Middle frontal gyrus (tissue), 1 donor: ENCODE results near the gene TNFRSF11A.

Experiments
- DNase-seq: peaks from one replicate; pipeline ENCODE4 v3.0.0-alpha.2; 2015; ENCODE audit warnings: low spot score; ENCODE audit errors: extremely low spot score

The TNFRSF11A gene

DNA sequence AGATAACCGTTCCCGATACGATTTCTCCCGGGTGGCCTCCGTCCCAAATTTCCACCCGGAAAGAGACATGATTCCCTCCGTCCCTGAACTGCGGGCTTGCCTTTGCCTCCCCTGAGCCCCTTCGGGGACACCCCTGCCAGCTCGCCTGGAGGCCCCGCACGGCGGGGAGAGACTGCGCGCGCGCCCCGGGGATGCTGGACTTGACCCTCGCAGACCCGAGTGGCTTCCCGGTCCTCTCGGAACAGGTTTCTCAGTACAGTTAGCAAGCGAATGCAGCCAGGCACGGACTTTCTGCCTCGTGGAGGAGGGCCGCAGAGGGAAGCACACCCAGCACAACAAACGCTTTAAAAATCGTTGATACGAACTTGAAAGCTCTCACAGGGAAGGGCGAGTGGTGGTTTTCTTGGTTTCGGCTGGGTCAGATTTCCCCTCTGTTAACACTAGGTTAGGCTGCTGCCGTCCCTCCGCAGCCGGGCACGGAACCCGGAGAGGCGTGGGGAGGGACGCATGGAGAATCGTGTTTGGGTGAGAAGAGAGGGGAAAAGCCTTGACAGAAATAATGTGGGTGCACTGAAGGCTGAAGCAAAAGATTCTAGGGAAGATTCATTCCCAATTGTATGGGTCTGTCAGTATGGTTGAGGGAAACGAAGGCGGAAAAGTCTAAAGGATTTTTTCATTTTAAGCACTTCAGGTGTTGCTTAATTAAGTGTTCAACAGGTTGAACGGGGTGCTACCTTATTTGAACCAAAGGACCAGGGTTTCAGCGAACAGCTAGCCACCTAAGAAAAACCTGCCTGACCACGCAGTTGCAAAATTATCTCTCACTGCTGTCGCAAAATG, 916 bp downstream of the TNFRSF11A start:
- DNase-seq = no peak

DNA sequence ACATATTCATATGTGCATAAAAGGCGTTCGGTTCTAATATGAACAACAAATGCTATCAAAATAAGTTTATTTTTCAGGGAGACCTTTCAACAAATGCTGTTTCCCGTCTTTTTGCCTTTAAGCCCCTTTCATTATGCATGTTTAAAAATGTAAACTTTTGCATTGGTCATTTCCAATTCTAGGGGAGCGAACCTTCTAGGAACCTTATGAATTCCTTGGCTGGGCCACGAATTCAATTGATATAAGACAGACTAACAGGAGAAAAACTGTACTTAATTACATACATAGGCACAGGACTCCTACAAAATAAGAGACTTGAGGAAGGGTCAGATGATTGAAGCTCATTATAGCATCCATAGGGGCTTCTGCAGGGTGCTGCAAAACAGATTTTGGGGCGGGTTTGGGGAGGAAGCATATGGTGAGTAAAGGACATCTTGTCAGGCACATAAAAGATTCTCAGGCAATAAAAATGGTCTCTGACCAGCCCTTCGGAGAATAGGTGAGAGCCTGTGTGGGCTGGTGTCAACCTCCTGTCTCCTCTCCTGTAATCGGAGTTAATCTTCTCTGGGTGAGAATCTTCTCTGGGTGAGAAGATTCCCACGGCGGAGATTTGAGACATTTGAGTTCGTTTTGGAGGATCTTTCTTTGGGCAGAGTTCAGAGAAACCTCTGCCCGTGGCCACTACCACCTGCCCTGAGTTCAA, 1.7 kb downstream of the TNFRSF11A start:
- no peak for DNase-seq

DNA sequence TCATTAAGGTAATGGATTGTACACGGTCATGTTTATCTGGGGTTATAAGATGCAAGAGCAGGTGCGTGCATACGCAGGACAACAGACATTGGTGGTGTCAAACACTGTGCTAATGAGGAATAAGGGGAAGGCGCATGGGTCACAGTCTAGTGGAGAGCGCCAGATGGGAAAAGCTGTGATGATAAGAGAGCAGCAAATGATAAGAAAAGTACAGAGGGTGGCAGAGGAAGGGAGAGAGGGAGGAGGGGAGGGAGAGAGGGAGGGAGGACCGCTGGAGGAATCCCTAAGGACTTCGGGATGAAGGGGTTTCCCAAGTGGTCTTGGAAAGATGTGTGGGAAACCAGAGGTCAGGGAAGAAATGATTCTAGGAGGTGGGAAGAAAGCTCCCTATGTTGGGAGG, 2.9 kb downstream of the TNFRSF11A start:
- DNase-seq = no peak

GRCh38 chr18:62328586-62329525, 3.7 kb downstream of the TNFRSF11A start:
- no peak for DNase-seq

DNA sequence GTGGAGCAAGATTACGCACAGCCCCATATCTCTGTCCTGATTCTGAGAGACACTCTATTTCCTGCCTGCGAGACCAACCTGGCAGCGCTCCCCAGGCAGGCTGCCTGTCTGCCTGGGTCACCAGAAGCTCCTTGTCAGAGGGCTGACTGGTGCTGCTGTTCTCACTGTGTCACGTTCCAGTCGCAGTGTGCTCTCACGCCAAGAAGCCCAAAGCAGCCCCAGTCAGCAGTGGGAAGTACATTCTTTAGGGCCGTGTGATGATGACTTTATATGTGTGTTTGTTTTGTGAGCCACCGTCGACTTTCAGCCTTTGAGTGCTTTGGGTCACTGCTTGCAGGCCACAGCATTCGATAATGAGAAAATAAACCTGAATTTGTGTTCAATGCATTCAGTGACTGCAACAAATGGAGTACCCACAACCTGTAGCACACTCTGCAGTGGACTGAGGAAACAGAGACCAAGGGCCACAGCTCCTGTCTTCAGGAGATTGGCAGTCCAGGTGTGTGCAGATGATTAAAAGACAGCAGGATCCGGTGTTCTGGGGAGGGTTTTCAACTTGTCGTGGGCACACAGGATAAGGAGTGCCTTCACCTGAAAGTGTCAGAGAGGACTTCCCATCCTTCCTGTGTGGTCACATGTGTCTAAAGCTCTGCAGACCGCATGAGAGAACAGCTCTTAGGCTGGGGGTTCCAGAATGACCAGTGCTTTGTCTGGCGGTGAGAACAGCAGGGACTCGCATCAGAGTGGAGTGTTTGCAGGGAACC, 4.8 kb downstream of the TNFRSF11A start:
- no peak for DNase-seq

DNA sequence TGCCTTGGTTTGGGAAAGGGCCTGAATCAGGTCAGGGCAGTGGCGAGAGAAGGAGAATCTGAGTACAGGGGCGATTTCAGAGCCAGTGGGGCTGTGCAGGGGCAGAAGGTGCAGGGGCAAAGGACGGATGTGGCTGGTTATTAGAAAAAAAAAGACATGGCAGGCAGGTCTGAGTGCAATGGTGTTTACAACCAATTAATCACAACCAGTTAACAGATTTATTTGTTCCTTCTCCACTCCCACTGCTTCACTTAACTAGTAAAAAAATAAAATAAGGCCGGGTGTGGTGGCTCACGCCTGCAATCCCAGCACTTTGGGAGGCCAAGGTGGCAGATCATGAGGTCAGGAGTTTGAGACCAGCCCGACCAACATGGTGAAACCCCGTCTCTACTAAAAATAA, 5.5 kb downstream of the TNFRSF11A start:
- no peak for DNase-seq

- DNase-seq = no peak
Measured at GRCh38 chr18:62331581-62332356, 6.7 kb downstream of the TNFRSF11A start.

GRCh38 chr18:62332431-62332830, 7.3 kb downstream of the TNFRSF11A start:
- DNase-seq = no peak

DNA sequence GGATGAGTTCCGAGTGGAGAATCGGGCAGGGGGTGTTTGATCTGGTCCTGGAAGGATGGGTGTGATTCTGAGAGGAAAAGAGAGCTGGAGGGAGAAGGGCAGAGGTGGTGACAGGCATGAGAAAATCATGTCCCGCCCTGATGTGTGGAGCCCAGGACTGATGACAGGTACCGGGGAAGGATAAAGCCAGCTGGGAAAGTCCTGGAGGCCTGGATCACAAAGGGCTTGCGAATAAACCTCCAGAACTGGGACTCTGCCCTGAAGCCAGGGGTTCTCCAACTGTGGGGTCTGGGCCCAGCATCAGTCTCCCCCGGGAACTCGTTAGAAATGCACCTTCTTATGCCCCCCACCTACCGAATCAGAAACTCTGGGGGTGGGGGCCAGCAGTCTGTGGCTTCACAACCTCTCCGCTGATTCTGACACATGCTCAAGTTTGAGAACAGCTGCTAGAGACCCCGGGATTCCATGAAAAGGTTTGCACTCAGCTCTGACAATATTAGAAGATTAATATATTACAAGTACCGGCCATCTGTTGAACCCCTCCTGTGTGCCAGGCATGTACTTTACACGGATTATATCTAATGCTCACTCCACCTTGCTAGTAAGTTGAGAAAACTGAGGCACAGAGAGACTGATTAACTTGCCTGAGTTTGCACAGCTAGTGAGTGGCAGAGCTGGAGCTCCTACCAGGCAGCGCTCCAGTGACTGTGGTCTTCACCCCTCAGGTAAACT, 8.0 kb downstream of the TNFRSF11A start:
- no peak for DNase-seq

- no peak for DNase-seq
Measured at GRCh38 chr18:62334120-62334519, 9.0 kb downstream of the TNFRSF11A start.

DNA sequence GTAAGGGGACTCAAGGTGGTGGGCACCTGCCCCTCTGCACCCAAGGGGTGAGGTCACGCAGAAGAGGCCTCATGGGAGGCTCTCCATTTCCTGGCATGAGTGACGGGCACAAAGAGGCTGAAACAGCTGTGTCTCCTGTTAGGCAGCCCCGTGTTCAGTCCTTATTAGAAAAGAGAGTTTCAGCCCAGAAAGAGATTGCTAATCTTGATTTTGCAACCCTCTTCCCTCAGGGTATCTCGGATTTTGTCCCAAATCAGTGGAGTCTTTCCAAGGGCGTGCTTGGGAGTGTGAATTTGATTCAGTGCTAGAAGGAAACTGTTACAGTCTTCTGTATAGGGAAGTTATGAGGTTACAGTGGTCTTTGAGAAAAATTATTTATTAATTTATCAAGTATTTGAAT, 10.4 kb downstream of the TNFRSF11A start:
- no peak for DNase-seq

DNA sequence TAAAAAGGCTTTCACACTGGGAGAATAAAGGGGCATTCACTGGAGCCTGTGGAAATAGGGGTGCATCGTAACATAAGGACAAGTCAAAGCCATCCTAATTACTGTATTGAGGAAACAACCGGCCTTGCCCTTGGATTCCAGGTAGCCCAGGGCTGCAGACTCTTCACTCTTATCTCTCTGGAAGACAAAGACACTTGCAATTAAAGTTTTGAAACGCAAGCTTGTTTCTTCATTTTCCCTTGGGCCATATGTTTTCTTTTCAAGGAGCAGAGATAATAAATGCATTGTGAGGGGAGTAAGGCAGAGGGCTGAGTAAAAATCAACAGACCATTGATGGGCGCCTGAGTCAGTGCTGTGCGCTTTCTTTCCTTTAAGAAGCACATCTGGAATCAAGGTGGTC, 11.5 kb downstream of the TNFRSF11A start:
- no peak for DNase-seq

GRCh38 chr18:62337336-62337735, 12.2 kb downstream of the TNFRSF11A start:
- DNase-seq = no peak

DNA sequence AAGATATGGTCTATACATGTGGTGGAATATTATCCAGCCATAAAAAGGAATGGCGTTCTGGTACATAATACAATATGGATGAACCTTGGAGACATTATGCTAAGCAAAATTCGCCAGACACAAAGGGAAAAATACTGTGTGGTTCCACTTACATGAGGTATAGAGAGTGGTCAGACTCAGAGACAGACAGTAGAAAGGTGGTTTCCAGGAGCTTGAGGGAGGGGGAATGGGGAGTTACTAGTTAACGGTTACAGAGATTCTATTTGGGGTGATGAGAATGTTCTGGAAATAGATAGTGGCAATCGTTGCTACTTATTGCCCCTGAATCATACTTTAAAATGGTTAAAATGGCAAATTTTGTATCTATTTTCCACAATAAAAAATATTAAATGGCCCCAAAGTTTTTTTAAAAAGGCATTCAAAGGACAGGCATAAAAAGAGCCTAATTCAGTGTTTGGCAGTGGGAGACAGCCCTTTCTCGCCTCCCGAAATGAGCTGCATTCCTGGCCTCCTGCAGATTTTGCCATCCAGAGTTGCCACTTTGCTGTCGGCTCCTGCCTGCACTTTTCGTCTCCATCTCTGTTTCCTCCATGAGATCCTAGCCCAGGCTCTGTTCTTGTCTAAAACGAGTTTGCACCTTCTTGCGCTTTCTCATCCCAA, 13.5 kb downstream of the TNFRSF11A start:
- no peak for DNase-seq

- DNase-seq = no peak
Measured at GRCh38 chr18:62339106-62339988, 14.2 kb downstream of the TNFRSF11A start.

GRCh38 chr18:62340996-62341395, 15.9 kb downstream of the TNFRSF11A start:
- DNase-seq = no peak

DNA sequence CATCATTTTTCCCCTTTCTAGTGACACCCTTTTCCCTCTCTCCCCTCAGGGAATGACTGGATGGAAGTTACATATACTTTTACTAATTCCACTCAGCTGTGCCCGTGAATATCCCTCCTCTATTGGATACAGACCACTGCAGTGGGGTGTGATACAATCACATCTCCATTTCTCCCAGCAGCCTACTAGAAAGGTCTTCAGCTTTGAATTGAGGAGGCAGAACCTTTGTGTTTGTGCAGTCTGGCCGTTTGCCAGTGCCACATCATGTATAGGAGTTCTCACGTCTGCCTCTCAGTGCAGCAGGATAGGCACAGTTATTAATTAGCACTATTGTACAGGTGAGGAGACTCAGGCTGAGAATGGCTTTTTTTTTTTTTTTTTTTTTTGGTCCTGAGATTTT, 16.4 kb downstream of the TNFRSF11A start:
- DNase-seq = no peak

DNA sequence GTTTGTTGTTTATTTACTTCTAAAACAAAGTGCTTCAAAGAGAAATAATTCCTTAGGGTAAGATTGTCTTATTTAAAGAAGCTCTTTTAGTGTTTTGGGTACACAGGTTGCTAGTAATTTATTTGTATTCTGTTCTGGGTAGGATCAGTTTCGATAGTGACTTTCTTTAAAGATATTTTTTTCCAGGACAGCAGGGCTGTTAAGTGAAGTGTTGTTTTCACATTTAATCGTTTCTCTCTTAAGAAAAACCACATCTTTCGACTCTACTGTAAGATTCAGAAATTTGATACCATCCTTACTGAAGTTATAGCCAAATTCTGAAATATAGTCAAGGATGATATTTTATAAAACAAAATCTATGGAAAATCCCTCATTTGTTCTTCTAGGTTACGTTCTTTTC, 17.8 kb downstream of the TNFRSF11A start:
- DNase-seq = no peak
